ENCODE results near the gene DNAH12. TPM values are rescaled to one million over a fixed set of nuclear protein-coding genes. Genes with fewer than 3 reads are reported as not detected.

The DNAH12 gene
- total and polyA plus RNA-seq, 2 of the 4 experiments (the other 2 are of a cell fraction) = under 0.01 to 0.02 TPM

GRCh38 chr3:57382933-57383332 is 161.2 kb downstream of the DNAH12 start:
- intact Hi-C loops (cut with micrococcal nuclease) = no loop called here
- Histone ChIP-seq H2BK20ac (ENCODE audit: low read depth, low read length) (no peak overlapping the region), H2BK15ac (ENCODE audit: low read depth, low read length) (no peak overlapping the region), H2AK5ac (ENCODE audit: low read depth, low read length) (no peak overlapping the region), H3K9me1 (ENCODE audit: insufficient read depth, low read length) (no peaks in the 10 kb centered on the region), H2BK120ac (ENCODE audit: low read depth, low read length) (no peak overlapping the region), H4K8ac (ENCODE audit: low read depth in 2 of 2, low read length in 2 of 2) (no peak overlapping the region), H4K20me1 (ENCODE audit: insufficient read depth, low read length) (no peaks in the 10 kb centered on the region), H3K18ac (ENCODE audit: low read depth, low read length) (no peak overlapping the region), H3K14ac (replicated peaks; ENCODE audit: low read depth, low read length) (no peak overlapping the region), H3K36me3 (ENCODE audit: control insufficient read depth, insufficient read depth, low read length) (no peaks in the 10 kb centered on the region), H3K4me3 (ENCODE audit: insufficient read depth, low read depth, low read length) (no peak overlapping the region), H3K23ac (ENCODE audit: low read depth, low read length) (no peak overlapping the region), H2BK5ac (ENCODE audit: low read depth, low read length, poor library complexity, severe bottlenecking) (no peak overlapping the region), H2AFZ (replicated peaks; ENCODE audit: low read length, poor library complexity) (no peak overlapping the region), H3K27ac (ENCODE audit: insufficient read depth, low read length) (no peak overlapping the region), H4K5ac (ENCODE audit: low read depth, low read length) (no peak overlapping the region), H3K79me1 (ENCODE audit: low read depth in 1 of 2, low read length in 2 of 2) (no peaks in the 10 kb centered on the region), H2AK9ac (replicated peaks; ENCODE audit: low read depth, low read length, poor library complexity) (no peak overlapping the region), H3K56ac (ENCODE audit: extremely low read depth, insufficient read depth, low read length) (no peak overlapping the region), H3K4ac (ENCODE audit: low read depth, low read length) (no peak overlapping the region), H3K27me3 (ENCODE audit: control insufficient read depth, insufficient read depth, low read length) (peaks cover 5% of the 10 kb centered on the region), H4K91ac (ENCODE audit: insufficient read depth, low read depth, low read length) (no peak overlapping the region), H3K9ac (ENCODE audit: low read depth, low read length) (no peak overlapping the region), H3K4me1 (ENCODE audit: control insufficient read depth, insufficient read depth, low read length) (no peaks in the 10 kb centered on the region), H3K4me2 (ENCODE audit: low read depth, low read length) (no peak overlapping the region), H3K9me3 (ENCODE audit: control insufficient read depth, insufficient read depth, low read length) (no peaks in the 10 kb centered on the region)
- in situ Hi-C loops (cut with MboI; ENCODE audit: low sequenced_read_pairs) = loop anchor here (25.0 kb wide), 1 partner anchor 479 kb away; no protein-coding TSS in a partner anchor
- TF ChIP-seq SMC3 (IDR thresholded peaks at IDR 0.05; ENCODE audit: low read depth, low read length) = no peak
- no peak for TF ChIP-seq USF2 (IDR thresholded peaks at IDR 0.05; ENCODE audit: low read depth, low read length)
- BruUV-seq (replicated peaks) = no TSS peak
- dilution Hi-C loops (cut with HindIII; ENCODE audit: low sequenced_read_pairs, unreplicated experiment) = no loop called here
- 20% methylated on average over 1 of the region's 2 CpGs; no CpG with 5 or more reads in 1 of the 2 experiments for WGBS, 2 experiments (ENCODE audit: extremely low coverage in 2 of 2, insufficient read length in 1 of 2)
- POLR2A ChIA-PET (ENCODE audit: unreplicated experiment) = no interaction called here
- CTCF ChIA-PET = interaction anchor here (2.1 kb wide), 1 partner anchor 14 kb away, joined by 9 read pairs; no protein-coding TSS in a partner anchor
- ATAC-seq (ENCODE audit: low read depth) (no peak), DNase-seq (peak; percentile 5)

All from IMR-90 (cell line).